ENCODE results near the gene SDC1. TPM values are rescaled to one million over a fixed set of nuclear protein-coding genes. Genes with fewer than 3 reads are reported as not detected.

Gene SDC1
- total and polyA plus RNA-seq, 2 of the 8 experiments (the other 6 are each of a cell fraction or from before 2014, with no cell fraction given) = 45.3 to 73.3 TPM

DNA sequence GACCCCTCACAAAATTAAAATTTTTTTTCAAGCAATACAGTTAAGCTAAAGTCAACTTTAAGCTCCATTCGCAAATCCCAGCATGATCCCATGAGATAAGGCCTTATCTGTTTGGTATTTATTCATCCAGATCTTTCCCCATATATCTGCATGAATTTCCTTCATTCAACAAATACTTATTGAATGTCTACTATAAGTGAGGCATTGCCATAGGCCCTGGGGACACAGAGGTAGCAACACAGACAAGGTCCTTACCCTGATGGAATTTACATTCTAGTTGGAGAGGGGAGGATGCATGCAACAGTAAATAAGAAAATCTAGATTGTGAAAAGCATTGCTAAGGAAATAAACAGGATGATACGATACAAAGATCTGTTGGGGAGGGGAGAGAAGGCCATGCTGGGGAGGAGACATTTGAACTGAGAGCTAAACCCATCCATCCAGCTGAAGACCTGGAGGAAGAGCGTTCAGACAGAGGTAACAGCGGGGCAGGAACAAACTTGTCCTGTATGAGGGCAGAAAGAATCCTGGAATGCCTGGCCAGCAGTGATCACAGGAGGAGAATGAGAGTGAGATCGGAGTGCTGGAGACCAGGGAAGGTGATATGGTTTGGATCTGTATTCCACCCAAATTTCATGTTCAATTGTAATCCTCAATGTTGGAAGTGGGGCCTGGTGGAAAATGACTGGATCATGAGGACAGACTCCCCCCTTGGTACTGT, 71.6 kb downstream of the SDC1 start:
- no peaks in the 10 kb centered on the region for H3K9me3 ChIP-seq (ENCODE audit: insufficient read depth in 2 of 2, low read depth in 1 of 2, low read length in 1 of 2)
- peak overlapping the region; percentile 74 for H2AFZ ChIP-seq (ENCODE audit: low read length)
- H3K56ac ChIP-seq (replicated peaks; ENCODE audit: insufficient read length, low read depth, low read length) = no peak overlapping the region
- H3K27ac ChIP-seq (ENCODE audit: low read depth, low read length) = no peak overlapping the region
- FAIRE-seq = no peak
- H3K23me2 ChIP-seq (ENCODE audit: low read depth, low read length) = no peaks in the 10 kb centered on the region; the same call in 1 of the 2 replicates
- H3K36me3 ChIP-seq (ENCODE audit: control insufficient read depth in 2 of 4, insufficient read depth in 4 of 4, low read length in 3 of 4) = no peaks in the 10 kb centered on the region
- no peaks in the 10 kb centered on the region for H3K79me2 ChIP-seq (ENCODE audit: control insufficient read depth in 1 of 2, insufficient read depth in 2 of 2, low read length in 2 of 2)
- POLR2A ChIA-PET (ENCODE audit: partially characterized antibody) = no interaction called here
- no peak overlapping the region for H2BK5ac ChIP-seq (ENCODE audit: low read depth, low read length)
- no peak for DNase-seq (ENCODE audit: low read depth in 1 of 2, low spot score in 2 of 2)
- peak overlapping the region; percentile 20 for H4K91ac ChIP-seq (replicated peaks; ENCODE audit: insufficient read length, low read length)
- no peak overlapping the region for H4K5ac ChIP-seq (ENCODE audit: insufficient read length, low read depth, low read length)
- no peak overlapping the region for H4K8ac ChIP-seq (ENCODE audit: extremely low read depth, insufficient read depth, low read length)
- no peak overlapping the region for H3K4me2 ChIP-seq (ENCODE audit: insufficient read depth in 1 of 2, low read depth in 2 of 2, low read length in 2 of 2)
- no peak overlapping the region for H3K18ac ChIP-seq (ENCODE audit: extremely low read depth, low read length)
- H3K4me1 ChIP-seq (replicated peaks in 1 of 4; ENCODE audit: control insufficient read depth in 3 of 4, insufficient read depth in 4 of 4, low read length in 3 of 4) = peaks cover 0 to 14% (median 8%) of the 10 kb centered on the region in 4 experiments; a peak in 5 of 7 replicates
- no peak overlapping the region for H3K4ac ChIP-seq (replicated peaks; ENCODE audit: insufficient read length, low read depth, low read length)
- CTCF ChIA-PET (ENCODE audit: partially characterized antibody) = interaction anchor here (0.8 to 1.6 kb wide), 4 partner anchors 13 to 44 kb away, joined by 3 to 5 read pairs (median 3); no protein-coding TSS in a partner anchor
- no peaks in the 10 kb centered on the region for H3K27me3 ChIP-seq (replicated peaks in 1 of 4; ENCODE audit: control insufficient read depth in 3 of 4, extremely low read depth in 1 of 4, insufficient read depth in 3 of 4, low read length in 3 of 4)
- H2BK120ac ChIP-seq (replicated peaks; ENCODE audit: low read depth, low read length) = no peak overlapping the region
- no peak overlapping the region for H3K4me3 ChIP-seq (ENCODE audit: extremely low read depth in 1 of 4, insufficient read depth in 2 of 4, low read depth in 3 of 4, low read length in 4 of 4)
- H2BK12ac ChIP-seq (ENCODE audit: low read depth, low read length) = no peak overlapping the region
- no peak overlapping the region for H2BK15ac ChIP-seq (ENCODE audit: low read length)
- no peaks in the 10 kb centered on the region for H3K79me1 ChIP-seq (ENCODE audit: low read depth, low read length)
- TF ChIP-seq EGR1 (IDR thresholded peaks at IDR 0.05; ENCODE audit: borderline replicate concordance, low read depth, low read length) (no peak), KDM5A (IDR thresholded peaks at IDR 0.05; ENCODE audit: low read length) (no peak), RNF2 (IDR thresholded peaks at IDR 0.05; ENCODE audit: borderline replicate concordance, low read depth, low read length, missing control alignments, poor library complexity, severe bottlenecking) (no peak), SRF (IDR thresholded peaks at IDR 0.05; ENCODE audit: low read depth, low read length) (no peak)
- TF ChIP-seq, protein P1, sequence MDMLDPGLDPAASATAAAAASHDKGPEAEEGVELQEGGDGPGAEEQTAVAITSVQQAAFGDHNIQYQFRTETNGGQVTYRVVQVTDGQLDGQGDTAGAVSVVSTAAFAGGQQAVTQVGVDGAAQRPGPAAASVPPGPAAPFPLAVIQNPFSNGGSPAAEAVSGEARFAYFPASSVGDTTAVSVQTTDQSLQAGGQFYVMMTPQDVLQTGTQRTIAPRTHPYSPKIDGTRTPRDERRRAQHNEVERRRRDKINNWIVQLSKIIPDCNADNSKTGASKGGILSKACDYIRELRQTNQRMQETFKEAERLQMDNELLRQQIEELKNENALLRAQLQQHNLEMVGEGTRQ (IDR thresholded peaks at IDR 0.05; ENCODE audit: low read length) = no peak
- H3K9ac ChIP-seq (replicated peaks in 1 of 4; ENCODE audit: extremely low read depth in 1 of 4, low read depth in 3 of 4, low read length in 3 of 4) = no peak overlapping the region
- no peak overlapping the region for H3K23ac ChIP-seq (ENCODE audit: insufficient read length)
- H4K20me1 ChIP-seq (replicated peaks in 1 of 2; ENCODE audit: control insufficient read depth in 1 of 2, insufficient read depth in 2 of 2, low read length in 2 of 2) = no peaks in the 10 kb centered on the region
- 0 out of 2 replicates have a peak overlapping the region, but pooled peaks have one; percentile 75 for H2BK20ac ChIP-seq (ENCODE audit: low read length)
- H3K14ac ChIP-seq (ENCODE audit: insufficient read length) = no peak overlapping the region
- H2AK5ac ChIP-seq (ENCODE audit: low read depth, low read length) = no peak overlapping the region
- WGBS, 2 experiments (ENCODE audit: extremely low coverage in 1 of 2, insufficient coverage in 1 of 2, insufficient read length in 1 of 2, insufficient replicate concordance in 2 of 2, low coverage in 1 of 2, low lambda C conversion rate in 2 of 2, missing lambda C conversion rate in 1 of 2) = 71% methylated on average over 5 of the region's 5 CpGs; no CpG with 5 or more reads in 1 of the 2 experiments
